H4 (cell line): Measurements from ENCODE around the gene MCM3AP. TPM values are rescaled to one million over a fixed set of nuclear protein-coding genes. Genes with fewer than 3 reads are reported as not detected.
"Not testable (repeated sequence)": the region's sequence is repeated elsewhere in the genome, so short reads cannot be mapped to it uniquely, and the experiment has no call there.

Experiments
- DNase-seq: peaks from one replicate; pipeline ENCODE4 v3.0.0-alpha.2; 2015; ENCODE audit warnings: low spot score
- total RNA-seq: library from RNA; depleted of rRNA; stranded (reverse); fragments of >200 nt; shearing (Covaris generic); gene quantifications from 2 replicates; pipeline ENCODE4 v1.2.3, GENCODE V29; 2014

The MCM3AP gene
- total RNA-seq, 1 experiment from 2014 or later, result 48.9 TPM

- no peak for DNase-seq
These were observed 26.2 kb upstream of the MCM3AP start for GRCh38 chr21:46311568-46311967.

GRCh38 chr21:46310260-46310659, 24.8 kb upstream of the MCM3AP start:
- DNase-seq, result not testable (repeated sequence)

DNA sequence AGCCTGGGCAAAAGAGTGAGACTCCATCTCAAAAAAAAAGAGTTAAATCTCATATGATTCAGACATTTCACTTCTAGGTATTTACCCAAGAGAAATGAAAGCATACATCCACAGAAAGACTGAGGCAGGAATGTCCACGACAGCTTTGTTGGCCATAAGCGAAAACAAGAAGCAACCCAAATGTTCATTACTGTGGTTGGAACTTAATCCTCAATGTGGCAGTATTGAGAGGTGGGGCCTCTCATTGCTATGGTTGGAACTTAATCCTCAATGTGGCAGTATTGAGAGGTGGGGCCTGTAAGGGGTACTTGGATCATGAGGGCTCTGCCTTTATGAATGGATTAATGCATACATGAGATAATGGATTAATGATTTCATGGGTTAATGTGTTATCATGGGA, 23.0 kb upstream of the MCM3AP start:
- no peak for DNase-seq

DNA sequence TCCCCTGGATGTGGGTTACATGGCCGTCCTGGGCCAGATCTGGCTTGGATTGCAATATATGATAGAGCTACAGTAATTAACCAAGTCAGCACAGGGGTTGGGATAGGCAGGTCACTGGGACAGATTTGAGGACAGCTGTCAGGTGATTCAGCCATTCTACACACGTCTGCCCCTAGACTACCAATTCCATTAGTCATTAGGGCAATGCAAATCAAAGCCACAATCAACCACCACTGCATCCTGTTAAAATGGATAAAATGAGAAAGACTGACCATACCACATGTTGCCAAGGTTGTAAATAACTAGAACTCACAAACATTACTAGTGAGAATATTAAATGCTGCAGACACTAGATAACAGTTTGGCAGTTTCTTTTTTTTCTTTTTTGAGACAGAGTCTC, 22.2 kb upstream of the MCM3AP start:
- DNase-seq, result no peak

DNA sequence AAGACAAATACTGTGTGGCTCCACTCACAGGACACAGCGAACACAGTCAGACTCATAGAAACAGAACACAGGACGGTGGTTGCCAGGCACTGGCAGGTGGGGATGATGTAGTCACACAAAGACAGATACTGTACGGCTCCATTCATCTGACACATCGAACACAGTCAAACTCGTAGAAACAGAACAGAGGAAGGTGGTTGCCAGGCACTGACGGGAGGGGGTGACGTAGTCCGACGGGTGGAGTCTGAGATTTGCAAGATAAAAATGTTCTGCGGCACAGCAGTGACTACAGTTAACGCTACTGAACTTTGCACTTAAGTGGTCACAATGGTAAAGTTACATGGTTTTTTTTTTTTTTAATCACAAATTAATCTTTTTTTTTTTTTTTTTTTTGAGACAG, 19.5 kb upstream of the MCM3AP start:
- no peak for DNase-seq

DNA sequence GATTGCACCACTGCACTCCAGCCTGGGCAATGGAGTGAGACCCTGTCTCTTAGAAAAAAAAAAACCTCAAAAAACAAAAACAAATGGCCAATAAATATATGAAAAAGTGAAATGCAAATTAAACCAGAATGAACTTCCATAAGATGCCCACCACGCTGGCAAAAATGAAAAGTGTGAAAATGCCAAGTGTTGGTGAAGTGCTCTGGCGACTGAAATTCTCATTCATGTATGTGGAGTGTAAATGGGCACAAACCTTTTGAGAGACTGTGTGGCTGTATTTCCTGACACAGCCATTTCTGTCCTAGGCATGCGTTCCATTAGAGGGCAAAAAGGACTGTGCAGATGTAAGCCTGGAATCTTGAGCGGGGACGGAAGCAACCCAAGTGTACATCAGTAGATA, 19.0 kb upstream of the MCM3AP start:
- no peak for DNase-seq

GRCh38 chr21:46301759-46302158, 16.3 kb upstream of the MCM3AP start:
- DNase-seq, result no peak

DNA sequence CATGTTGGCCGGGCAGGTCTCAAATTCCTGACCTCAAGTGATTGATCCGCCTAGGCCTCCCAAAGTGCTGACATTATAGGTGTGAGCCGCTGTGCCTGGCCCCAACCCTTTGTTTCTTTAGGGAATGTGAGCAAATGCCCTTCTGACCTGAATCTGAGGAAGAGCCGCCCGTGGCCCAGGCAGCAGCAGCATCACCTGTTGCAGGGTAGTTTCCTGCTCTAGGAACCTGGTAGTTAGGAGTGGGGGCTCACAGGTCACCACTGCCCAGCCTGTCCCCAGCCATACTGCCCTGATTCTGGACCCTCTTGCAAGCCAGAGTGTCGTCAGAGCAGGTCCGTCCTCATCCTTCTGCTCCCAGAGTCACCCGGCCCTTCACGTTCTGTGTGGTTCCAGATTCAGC, 13.8 kb upstream of the MCM3AP start:
- no peak for DNase-seq

GRCh38 chr21:46297338-46298271, 12.2 kb upstream of the MCM3AP start:
- DNase-seq, result no peak

DNA sequence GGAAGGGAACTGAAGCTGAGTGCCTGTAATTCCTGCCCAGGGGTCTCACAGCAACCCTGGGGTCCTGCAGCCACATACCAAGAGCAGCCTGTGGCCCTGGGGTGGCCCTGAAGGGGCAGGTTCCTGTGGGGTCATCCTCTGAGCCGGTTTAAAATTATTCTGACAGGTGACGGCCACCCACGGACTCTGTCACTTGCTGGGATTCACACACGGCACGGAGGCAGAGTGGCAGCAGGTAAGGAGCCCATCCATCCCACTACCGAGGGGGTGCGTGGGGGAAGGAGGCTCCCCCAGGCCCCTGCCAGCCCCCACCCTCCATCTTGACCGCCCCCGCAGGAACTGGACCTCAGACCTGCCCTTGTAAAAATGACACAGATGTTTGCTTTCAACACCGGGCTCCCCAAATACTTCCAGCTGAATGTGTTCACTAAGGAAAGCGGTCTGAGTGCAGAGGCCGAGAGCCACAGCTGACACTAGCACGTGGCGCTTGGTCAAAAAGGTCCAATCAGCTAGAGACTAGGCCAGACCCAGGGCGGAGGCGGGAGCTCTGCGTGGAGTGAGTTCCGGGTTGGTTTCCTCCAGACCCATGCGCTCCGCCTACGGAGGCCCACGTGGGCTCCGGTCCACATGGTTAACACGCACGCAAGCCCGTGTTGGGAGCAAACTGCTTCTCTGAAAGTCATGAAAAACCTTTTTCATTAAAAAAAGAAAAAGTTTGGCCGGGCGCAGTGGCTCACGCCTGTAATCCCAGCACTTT, 10.8 kb upstream of the MCM3AP start:
- DNase-seq, result no peak

DNA sequence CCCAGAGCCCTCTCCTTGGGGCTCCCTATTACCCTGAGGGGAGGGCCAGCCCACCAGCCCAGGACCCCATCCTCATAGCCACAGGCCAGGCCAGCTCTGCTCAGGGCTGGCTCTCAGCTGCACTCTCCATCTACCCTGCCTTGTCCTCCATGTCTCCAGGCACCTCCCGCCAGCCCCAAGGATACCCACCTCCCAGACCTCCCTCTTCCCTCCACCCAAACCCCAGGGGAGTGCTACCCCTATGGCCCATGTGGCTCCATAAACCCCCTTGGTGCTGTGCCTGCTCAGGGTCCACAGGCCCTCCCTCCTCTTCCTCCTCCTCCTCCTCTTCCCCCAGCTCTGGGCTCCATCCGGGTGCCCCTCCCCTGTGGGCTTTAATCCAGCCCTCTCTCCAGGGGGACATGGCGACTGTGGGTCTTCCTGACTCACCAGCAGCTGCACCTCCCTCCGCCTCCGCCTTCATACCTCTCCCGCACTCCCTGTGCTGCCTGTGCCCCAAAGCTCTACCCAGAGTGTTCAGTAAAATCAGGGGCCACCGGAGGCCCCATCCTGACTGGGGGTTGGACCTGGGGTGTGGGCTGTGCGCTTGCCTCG, 9.9 kb upstream of the MCM3AP start:
- DNase-seq, result no peak

DNA sequence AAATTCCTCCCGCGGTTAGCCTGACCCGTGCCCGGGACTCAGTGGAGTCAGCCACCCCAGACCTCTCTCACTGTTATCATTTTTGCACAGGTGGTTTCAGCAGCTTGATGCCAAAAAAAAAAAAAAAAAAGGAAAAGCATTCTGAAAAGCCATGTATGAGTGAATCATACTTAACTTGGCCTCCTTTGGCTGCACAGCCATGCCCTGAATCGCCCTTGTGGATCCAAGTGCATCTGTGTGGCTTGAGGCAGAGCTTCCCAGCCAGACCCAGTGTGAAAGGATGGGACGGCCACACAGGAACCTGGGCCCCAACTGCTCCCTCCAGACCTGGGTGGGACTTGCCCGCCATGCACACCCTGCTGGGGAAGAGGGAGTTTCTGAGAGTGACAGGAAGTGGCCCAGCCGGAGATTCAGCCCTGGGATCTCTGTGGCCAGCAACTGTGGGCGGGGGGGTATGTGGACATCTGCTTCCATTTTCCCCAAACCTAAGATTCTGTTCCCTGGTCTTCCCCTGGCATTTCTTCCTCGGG, 9.3 kb upstream of the MCM3AP start:
- DNase-seq, result peak; percentile 45

DNA sequence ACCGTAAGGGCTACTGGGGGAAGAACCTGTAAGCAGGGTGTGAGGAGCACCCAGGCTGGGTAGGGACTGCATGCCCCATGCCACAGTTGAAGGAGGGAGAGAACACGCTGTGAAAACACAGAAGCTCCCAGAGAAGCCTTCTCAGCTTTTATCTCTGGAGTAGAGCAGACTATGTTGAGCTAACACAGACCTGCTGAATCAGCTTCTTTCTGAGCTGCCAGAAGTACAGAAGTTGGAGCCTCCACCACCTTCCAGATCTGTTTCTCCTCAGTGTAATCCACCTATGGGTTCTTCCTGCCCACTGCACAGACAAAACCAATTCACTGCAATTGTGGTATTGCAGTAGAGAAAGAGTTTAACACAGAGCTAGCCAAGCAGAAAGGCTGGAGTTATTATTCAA, 6.2 kb upstream of the MCM3AP start:
- DNase-seq, result no peak

DNA sequence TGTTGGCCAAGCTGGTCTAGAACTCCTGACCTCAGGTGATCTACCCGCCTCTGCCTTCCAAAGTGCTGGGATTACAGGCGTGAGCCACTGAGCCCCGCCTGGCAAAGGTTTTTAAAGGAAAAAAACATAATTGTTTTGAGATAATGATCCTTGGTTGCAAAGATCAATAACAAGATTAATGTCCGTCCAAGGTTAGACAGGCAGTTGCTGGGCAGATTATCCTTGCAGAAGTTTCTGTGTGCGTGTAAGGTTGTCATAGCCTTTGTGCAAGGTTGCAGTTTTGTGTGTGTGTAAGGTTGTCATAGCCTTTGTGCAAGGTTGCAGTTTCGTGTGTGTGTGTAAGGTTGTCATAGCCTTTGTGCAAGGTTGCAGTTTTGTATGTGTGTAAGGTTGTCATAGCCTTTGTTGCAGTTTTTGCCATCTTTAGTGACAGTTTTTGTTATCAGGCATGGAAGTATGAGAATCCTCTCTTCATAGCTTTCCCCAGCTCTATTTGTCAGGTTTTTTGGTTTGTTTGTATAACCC, 4.3 kb upstream of the MCM3AP start:
- no peak for DNase-seq

DNA sequence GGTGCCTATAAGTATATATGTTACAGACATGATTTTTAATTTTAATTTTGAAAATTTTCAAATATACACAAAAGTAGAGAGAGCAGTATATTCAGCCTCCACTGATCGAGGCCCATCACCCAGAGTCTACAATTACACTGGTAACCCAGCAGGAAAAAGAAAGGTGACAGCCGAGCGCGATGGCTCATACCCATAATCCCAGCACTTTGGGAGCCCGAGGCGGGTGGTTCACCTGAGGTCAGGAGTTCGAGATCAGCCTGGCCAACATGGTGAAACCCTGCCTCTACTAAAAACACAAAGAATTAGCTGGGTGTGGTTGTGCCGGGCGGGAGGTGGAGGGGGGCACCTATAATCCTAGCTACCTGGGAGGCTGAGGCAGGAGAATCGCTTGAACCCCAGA, 2.1 kb upstream of the MCM3AP start:
- DNase-seq, result no peak

DNA sequence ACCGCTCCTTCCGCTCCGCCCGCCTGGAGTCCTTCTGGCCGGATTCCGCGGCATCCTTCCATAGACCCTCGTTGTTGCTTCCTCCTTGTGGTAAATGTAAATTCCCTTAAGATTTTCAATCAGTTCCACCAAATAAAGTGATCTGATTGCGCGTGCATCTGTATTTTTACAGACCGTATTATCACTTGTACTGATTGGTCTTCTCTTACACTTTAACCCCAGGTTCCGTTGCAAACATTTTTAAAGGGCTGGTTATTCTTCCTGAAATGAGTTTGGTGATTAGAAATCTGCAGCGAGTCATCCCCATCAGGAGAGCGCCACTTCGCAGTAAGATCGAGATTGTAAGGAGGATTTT, 1.2 kb upstream of the MCM3AP start:
- DNase-seq, result no peak

GRCh38 chr21:46285761-46286647, 593 bp upstream of the MCM3AP start, which contains the start of gene YBEY:
TSS of gene YBEY (plus strand) at chr21:46286342. CDS start at chr21:46286914, 572 bp downstream.
- DNase-seq, result peak; percentile 89

DNA sequence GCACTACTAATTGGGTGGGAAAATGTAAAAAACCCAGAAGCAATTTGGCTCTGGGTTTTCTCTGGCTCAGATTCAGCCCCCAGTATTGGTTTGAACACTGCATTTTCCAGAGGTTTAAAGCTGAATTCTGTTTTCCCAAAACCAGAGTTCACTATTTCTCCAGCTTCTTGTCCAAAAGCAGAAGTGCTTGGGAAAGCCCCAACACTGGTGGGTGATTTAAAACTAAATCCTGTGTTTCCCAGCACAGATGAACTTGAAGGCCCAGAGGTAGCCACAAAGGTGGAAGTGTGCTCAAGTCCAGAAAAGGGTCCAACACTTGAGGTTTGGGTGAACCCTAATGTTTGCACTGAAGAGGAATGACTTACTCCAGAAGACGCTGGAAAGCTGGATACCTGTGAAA, 678 bp downstream of the MCM3AP start:
- no peak for DNase-seq

DNA sequence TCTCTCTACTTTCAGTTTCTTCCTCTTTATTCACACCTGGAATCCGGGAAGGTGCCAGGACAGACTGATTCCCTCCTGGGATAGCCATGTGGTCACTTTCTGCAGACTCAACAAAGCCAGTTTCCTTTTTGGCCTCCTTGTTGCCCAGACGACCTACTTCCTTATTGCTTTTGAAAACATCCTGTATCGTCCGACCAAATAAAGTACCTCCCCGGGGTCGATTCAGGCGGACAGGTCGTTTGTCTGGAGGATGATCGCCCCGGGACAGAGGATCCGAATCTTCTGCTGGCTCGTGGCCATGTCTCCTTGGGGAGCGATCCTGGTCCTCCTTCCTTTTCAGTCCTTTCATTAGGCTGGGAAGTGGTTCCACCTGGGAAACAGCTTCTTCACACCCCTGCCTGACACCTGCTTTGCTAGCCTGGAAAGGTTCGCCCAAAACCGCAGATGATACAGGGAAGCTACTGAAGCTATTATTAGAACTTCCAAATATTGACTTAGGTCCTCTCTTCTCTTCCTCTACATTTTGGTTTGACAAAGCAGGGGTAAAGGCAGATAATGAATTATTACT, 1.2 kb downstream of the MCM3AP start:
- no peak for DNase-seq

GRCh38 chr21:46274797-46275390, 10.5 kb downstream of the MCM3AP start:
- DNase-seq, result no peak
